ENCODE measurements around the gene PPDPF. TPM values are rescaled to one million over a fixed set of nuclear protein-coding genes. Genes with fewer than 3 reads are reported as not detected.

PPDPF gene
- total RNA-seq, 4 donors from 2014 or later, result 151 to 352 (median 299) TPM

GRCh38 chr20:63488315-63489251 is 32.0 kb upstream of the PPDPF start:
- H3K36me3 ChIP-seq, result no peaks in the 10 kb centered on the region
- H3K9me3 ChIP-seq, result no peaks in the 10 kb centered on the region
- no peak for DNase-seq (ENCODE audit: low spot score in 2 of 2)
- H3K27me3 ChIP-seq, result peaks cover 88% of the 10 kb centered on the region
- H3K4me1 ChIP-seq, result peaks cover 3% of the 10 kb centered on the region
- WGBS, result 64% methylated on average over 12 of the region's 83 CpGs
- H3K4me3 ChIP-seq, result no peak overlapping the region
- TF ChIP-seq POLR2A (IDR thresholded peaks at IDR 0.05) (no peak), POLR2AphosphoS5 (IDR thresholded peaks at IDR 0.05) (no peak), CTCF (IDR thresholded peaks at IDR 0.05) (no peak), EP300 (IDR thresholded peaks at IDR 0.05) (no peak)
- no peak overlapping the region for H3K27ac ChIP-seq

GRCh38 chr20:63490416-63490815 is 30.1 kb upstream of the PPDPF start:
- TF ChIP-seq EP300 (IDR thresholded peaks at IDR 0.05), result no peak
- no peak for TF ChIP-seq CTCF (IDR thresholded peaks at IDR 0.05)
- TF ChIP-seq POLR2AphosphoS5 (IDR thresholded peaks at IDR 0.05), result no peak
- TF ChIP-seq POLR2A (IDR thresholded peaks at IDR 0.05), result no peak
- no peak for DNase-seq (ENCODE audit: low spot score in 2 of 2)

GRCh38 chr20:63491078-63491477 is 29.5 kb upstream of the PPDPF start:
- Histone ChIP-seq H3K9me3 (no peaks in the 10 kb centered on the region), H3K27me3 (peaks cover 72% of the 10 kb centered on the region), H3K4me3 (no peak overlapping the region), H3K4me1 (peaks cover 6% of the 10 kb centered on the region), H3K27ac (no peak overlapping the region), H3K36me3 (no peaks in the 10 kb centered on the region)
- DNase-seq (ENCODE audit: low spot score in 2 of 2), result no peak
- no peak for TF ChIP-seq CTCF (IDR thresholded peaks at IDR 0.05)
- 80% methylated on average over 1 of the region's 4 CpGs for WGBS

More at GRCh38 chr20:63490416-63490815, 30.1 kb upstream of the PPDPF start:
- H3K36me3 ChIP-seq, result no peaks in the 10 kb centered on the region
- no peak overlapping the region for H3K4me3 ChIP-seq
- no peaks in the 10 kb centered on the region for H3K9me3 ChIP-seq
- peaks cover 3% of the 10 kb centered on the region for H3K4me1 ChIP-seq
- no peak overlapping the region for H3K27ac ChIP-seq
- 79% methylated on average over 20 of the region's 24 CpGs for WGBS
- H3K27me3 ChIP-seq, result peaks cover 72% of the 10 kb centered on the region

- WGBS, result 96% methylated on average over 4 of the region's 4 CpGs
- DNase-seq (ENCODE audit: low spot score in 2 of 2), result no peak
- peaks cover 70% of the 10 kb centered on the region for H3K27me3 ChIP-seq
- no peaks in the 10 kb centered on the region for H3K36me3 ChIP-seq
- peaks cover 12% of the 10 kb centered on the region for H3K4me1 ChIP-seq
- no peak overlapping the region for H3K4me3 ChIP-seq
- H3K9me3 ChIP-seq, result no peaks in the 10 kb centered on the region
- TF ChIP-seq CTCF (IDR thresholded peaks at IDR 0.05) (peak in 1 of 2 donors; percentile 7), POLR2AphosphoS5 (IDR thresholded peaks at IDR 0.05) (no peak)
- no peak overlapping the region for H3K27ac ChIP-seq
Observed at GRCh38 chr20:63491635-63492230, 28.8 kb upstream of the PPDPF start.

- no peak overlapping the region for H3K4me3 ChIP-seq
- no peaks in the 10 kb centered on the region for H3K36me3 ChIP-seq
- WGBS, result 94% methylated on average over 2 of the region's 2 CpGs
- H3K9me3 ChIP-seq, result no peaks in the 10 kb centered on the region
- TF ChIP-seq CTCF (IDR thresholded peaks at IDR 0.05), result no peak
- no peak for TF ChIP-seq POLR2AphosphoS5 (IDR thresholded peaks at IDR 0.05)
- TF ChIP-seq POLR2A (IDR thresholded peaks at IDR 0.05), result no peak
- TF ChIP-seq EP300 (IDR thresholded peaks at IDR 0.05), result no peak
- H3K4me1 ChIP-seq, result peaks cover 18% of the 10 kb centered on the region
- no peak for DNase-seq (ENCODE audit: low spot score in 2 of 2)
- peaks cover 70% of the 10 kb centered on the region for H3K27me3 ChIP-seq
- H3K27ac ChIP-seq, result no peak overlapping the region
Observed at GRCh38 chr20:63492518-63492917, 28.0 kb upstream of the PPDPF start.

Data from suprapubic skin (tissue), 4 donors.